ENCODE results near the gene INSR. TPM values are rescaled to one million over a fixed set of nuclear protein-coding genes. Genes with fewer than 3 reads are reported as not detected.

Gene INSR
- polyA plus RNA-seq, 1 of the 3 experiments (the other 2 are of a cell fraction), result 3.6 TPM

DNA sequence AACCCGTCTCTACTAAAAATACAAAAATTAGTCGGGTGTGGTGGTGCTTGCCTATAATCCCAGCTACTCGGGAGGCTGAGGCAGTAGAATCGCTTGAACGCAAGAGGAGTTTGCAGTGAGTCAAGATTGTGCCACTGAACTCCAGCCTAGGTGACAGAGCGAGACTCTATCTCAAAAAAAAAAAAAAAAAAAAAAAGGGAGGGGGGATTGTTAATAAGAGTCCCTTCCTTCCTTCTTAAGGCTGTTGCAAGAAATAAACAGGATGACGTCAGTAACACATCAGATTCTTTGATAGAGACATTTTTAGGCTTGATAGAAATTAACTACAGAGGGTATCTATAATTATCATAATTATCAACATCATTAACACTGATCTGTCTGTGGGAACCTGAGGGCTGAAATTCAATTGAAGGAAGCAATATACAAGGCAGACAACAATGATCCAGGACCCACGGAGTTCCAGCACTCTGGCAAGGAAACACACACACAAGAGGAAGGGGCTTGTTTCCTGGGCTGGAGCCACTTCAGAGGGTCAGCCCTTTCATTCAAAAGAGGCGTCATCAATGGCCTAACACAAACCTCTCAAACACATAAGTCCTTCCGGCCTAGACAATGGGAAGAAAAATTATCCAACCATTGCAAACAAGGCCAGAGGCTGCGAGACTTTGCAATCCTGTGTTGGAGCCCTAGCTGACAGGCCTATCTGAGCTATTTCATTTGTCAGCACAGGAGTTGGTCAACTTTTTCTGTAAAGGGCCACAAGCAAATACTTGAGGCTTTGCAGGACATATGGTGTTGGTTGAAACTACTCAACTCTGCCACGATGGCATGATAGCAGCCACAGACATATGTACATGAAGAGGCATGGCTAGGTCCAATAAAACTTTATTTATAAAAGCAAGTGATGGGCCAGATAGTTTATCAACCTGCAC, 105.2 kb downstream of the INSR start:
- H3K4me1 ChIP-seq (ENCODE audit: control insufficient read depth in 1 of 2, insufficient read depth in 2 of 2, low read depth in 1 of 2, low read length in 1 of 2), result no peaks in the 10 kb centered on the region
- ChIA-PET POLR2A (no interaction called here), CTCF (interaction anchor here (1.1 to 1.5 kb wide), 2 partner anchors 7 to 39 kb away, joined by 3 read pairs; no protein-coding TSS in a partner anchor)
- H3K9ac ChIP-seq, result no peak overlapping the region
- no peaks in the 10 kb centered on the region for H3K36me3 ChIP-seq (replicated peaks in 1 of 2; ENCODE audit: control insufficient read depth in 1 of 2, insufficient read depth in 2 of 2, low read length in 1 of 2)
- no peak overlapping the region for H3K4me3 ChIP-seq (ENCODE audit: low read depth in 2 of 2, low read length in 1 of 2)
- H3K27ac ChIP-seq (ENCODE audit: low read depth in 2 of 2, low read length in 1 of 2), result no peak overlapping the region
- no peak for DNase-seq
- H3F3A ChIP-seq (replicated peaks; ENCODE audit: insufficient read depth), result no peaks in the 10 kb centered on the region
- no peaks in the 10 kb centered on the region for H3K9me3 ChIP-seq
- H2AFZ ChIP-seq (ENCODE audit: low read depth), result no peak overlapping the region
- no peaks in the 10 kb centered on the region for H3K9me2 ChIP-seq
- TF ChIP-seq TCF12 (IDR thresholded peaks at IDR 0.05) (no peak), YY1 (IDR thresholded peaks at IDR 0.05; ENCODE audit: low read depth) (no peak), RXRA (IDR thresholded peaks at IDR 0.05; ENCODE audit: borderline replicate concordance, low read depth) (no peak), FOXM1 (IDR thresholded peaks at IDR 0.05; ENCODE audit: low read depth) (no peak), CHD2 (IDR thresholded peaks at IDR 0.05; ENCODE audit: low read length, partially characterized antibody) (no peak), POLR2AphosphoS5 (IDR thresholded peaks at IDR 0.05; ENCODE audit: low read depth, low read length) (no peak), TEAD4 (IDR thresholded peaks at IDR 0.05; ENCODE audit: borderline replicate concordance, insufficient read depth) (no peak), MAX (IDR thresholded peaks at IDR 0.05; ENCODE audit: low read depth) (no peak), MEF2A (IDR thresholded peaks at IDR 0.05; ENCODE audit: borderline replicate concordance, low read depth) (no peak), NRF1 (IDR thresholded peaks at IDR 0.05; ENCODE audit: low read depth, low read length) (no peak), EZH2phosphoT487 (IDR thresholded peaks at IDR 0.05; ENCODE audit: borderline replicate concordance, low read depth) (no peak), GABPA (IDR thresholded peaks at IDR 0.05; ENCODE audit: low read depth) (no peak), RCOR1 (IDR thresholded peaks at IDR 0.05; ENCODE audit: low read length) (no peak), ZBTB33 (IDR thresholded peaks at IDR 0.05; ENCODE audit: borderline replicate concordance, low read depth) (no peak), USF1 (IDR thresholded peaks at IDR 0.05; ENCODE audit: borderline replicate concordance, low read depth) (no peak)
- TF ChIP-seq, protein P1, sequence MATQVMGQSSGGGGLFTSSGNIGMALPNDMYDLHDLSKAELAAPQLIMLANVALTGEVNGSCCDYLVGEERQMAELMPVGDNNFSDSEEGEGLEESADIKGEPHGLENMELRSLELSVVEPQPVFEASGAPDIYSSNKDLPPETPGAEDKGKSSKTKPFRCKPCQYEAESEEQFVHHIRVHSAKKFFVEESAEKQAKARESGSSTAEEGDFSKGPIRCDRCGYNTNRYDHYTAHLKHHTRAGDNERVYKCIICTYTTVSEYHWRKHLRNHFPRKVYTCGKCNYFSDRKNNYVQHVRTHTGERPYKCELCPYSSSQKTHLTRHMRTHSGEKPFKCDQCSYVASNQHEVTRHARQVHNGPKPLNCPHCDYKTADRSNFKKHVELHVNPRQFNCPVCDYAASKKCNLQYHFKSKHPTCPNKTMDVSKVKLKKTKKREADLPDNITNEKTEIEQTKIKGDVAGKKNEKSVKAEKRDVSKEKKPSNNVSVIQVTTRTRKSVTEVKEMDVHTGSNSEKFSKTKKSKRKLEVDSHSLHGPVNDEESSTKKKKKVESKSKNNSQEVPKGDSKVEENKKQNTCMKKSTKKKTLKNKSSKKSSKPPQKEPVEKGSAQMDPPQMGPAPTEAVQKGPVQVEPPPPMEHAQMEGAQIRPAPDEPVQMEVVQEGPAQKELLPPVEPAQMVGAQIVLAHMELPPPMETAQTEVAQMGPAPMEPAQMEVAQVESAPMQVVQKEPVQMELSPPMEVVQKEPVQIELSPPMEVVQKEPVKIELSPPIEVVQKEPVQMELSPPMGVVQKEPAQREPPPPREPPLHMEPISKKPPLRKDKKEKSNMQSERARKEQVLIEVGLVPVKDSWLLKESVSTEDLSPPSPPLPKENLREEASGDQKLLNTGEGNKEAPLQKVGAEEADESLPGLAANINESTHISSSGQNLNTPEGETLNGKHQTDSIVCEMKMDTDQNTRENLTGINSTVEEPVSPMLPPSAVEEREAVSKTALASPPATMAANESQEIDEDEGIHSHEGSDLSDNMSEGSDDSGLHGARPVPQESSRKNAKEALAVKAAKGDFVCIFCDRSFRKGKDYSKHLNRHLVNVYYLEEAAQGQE (IDR thresholded peaks at IDR 0.05; ENCODE audit: low read depth, low read length), result no peak
- H4K20me1 ChIP-seq (ENCODE audit: insufficient read depth), result no peaks in the 10 kb centered on the region
- H3K27me3 ChIP-seq (ENCODE audit: insufficient read depth), result no peaks in the 10 kb centered on the region
- H3K79me2 ChIP-seq (ENCODE audit: insufficient read depth), result no peaks in the 10 kb centered on the region
- 92% methylated on average over 12 of the region's 12 CpGs for WGBS (ENCODE audit: low lambda C conversion rate)
- no peak overlapping the region for H3K4me2 ChIP-seq
